DMS79 treated with DMSO at 0.1 percent for 48 hours (cell line): Measurements from ENCODE around the gene SLC38A10.

ENCODE experiments used
- DNase-seq: peaks from one replicate; lab custom pipeline; 2025; lab: John Stamatoyannopoulos, UW

Gene SLC38A10

GRCh38 chr17:81298991-81299738 lies 4.1 kb upstream of the SLC38A10 start:
- no peak for DNase-seq

- DNase-seq: peak; percentile 61
Observed at GRCh38 chr17:81298325-81298990, 3.4 kb upstream of the SLC38A10 start.

- peak; percentile 30 for DNase-seq
Observed at GRCh38 chr17:81295676-81296381, 722 bp upstream of the SLC38A10 start.

- no peak for DNase-seq
Observed at GRCh38 chr17:81294512-81295030, 536 bp downstream of the SLC38A10 start.

- DNase-seq: no peak
Observed at GRCh38 chr17:81292450-81292849, 2.7 kb downstream of the SLC38A10 start.

- DNase-seq: peak; percentile 8
Observed at GRCh38 chr17:81291662-81292061, 3.4 kb downstream of the SLC38A10 start.

GRCh38 chr17:81290230-81290629 lies 4.9 kb downstream of the SLC38A10 start:
- no peak for DNase-seq

GRCh38 chr17:81289627-81290026 lies 5.5 kb downstream of the SLC38A10 start:
- no peak for DNase-seq

GRCh38 chr17:81288715-81289114 lies 6.4 kb downstream of the SLC38A10 start:
- DNase-seq: no peak

- no peak for DNase-seq
Observed at GRCh38 chr17:81287741-81288430, 7.2 kb downstream of the SLC38A10 start.

GRCh38 chr17:81287152-81287551 lies 8.0 kb downstream of the SLC38A10 start:
- DNase-seq: no peak

- DNase-seq: no peak
Observed at GRCh38 chr17:81286491-81287145, 8.5 kb downstream of the SLC38A10 start.

- no peak for DNase-seq
Observed at GRCh38 chr17:81285894-81286293, 9.2 kb downstream of the SLC38A10 start.

GRCh38 chr17:81285179-81285878 lies 9.8 kb downstream of the SLC38A10 start:
- no peak for DNase-seq

GRCh38 chr17:81282876-81283275 lies 12.2 kb downstream of the SLC38A10 start:
- DNase-seq: no peak

- no peak for DNase-seq
Observed at GRCh38 chr17:81282141-81282540, 13.0 kb downstream of the SLC38A10 start.

GRCh38 chr17:81280571-81280970 lies 14.5 kb downstream of the SLC38A10 start:
- DNase-seq: no peak

- DNase-seq: no peak
Observed at GRCh38 chr17:81279278-81280275, 15.5 kb downstream of the SLC38A10 start.

GRCh38 chr17:81278831-81279230 lies 16.3 kb downstream of the SLC38A10 start:
- DNase-seq: no peak
